Pulmonary artery endothelial cell (primary cell): ENCODE data around the gene RNF207. TPM values are rescaled to one million over a fixed set of nuclear protein-coding genes. Genes with fewer than 3 reads are reported as not detected.

ENCODE experiments used
- DNase-seq: peaks from one replicate; pipeline ENCODE4 v3.0.0-alpha.2; 2011; ENCODE audit warnings: low read depth, low spot score
- total RNA-seq: library from RNA; depleted of rRNA; stranded (reverse); fragments of >200 nt; gene quantifications from 2 replicates; pipeline ENCODE4 v1.2.3, GENCODE V29; 2014

Gene RNF207
- total RNA-seq = 3.4 and 9.7 TPM in 2 replicates

GRCh38 chr1:6205849-6206519, at the start of gene RNF207:
Gene RNF207, plus strand, starts transcription at chr1:6206119. Its CDS starts 417 bp downstream, at chr1:6206536.
- DNase-seq = no peak

GRCh38 chr1:6157132-6157527, 48.8 kb upstream of the RNF207 start:
- DNase-seq = no peak

GRCh38 chr1:6157528-6158174, 48.3 kb upstream of the RNF207 start:
- DNase-seq = no peak

GRCh38 chr1:6158181-6158580, 47.7 kb upstream of the RNF207 start:
- DNase-seq = no peak

GRCh38 chr1:6162341-6162740, 43.6 kb upstream of the RNF207 start:
- DNase-seq = no peak

- no peak for DNase-seq
These were observed 43.1 kb upstream of the RNF207 start for GRCh38 chr1:6162773-6163172.

GRCh38 chr1:6163191-6163972, 42.5 kb upstream of the RNF207 start:
- no peak for DNase-seq

- no peak for DNase-seq
These were observed 41.8 kb upstream of the RNF207 start for GRCh38 chr1:6163973-6164617.

- DNase-seq = no peak
These were observed 40.9 kb upstream of the RNF207 start for GRCh38 chr1:6165027-6165426.

GRCh38 chr1:6165441-6165985, 40.4 kb upstream of the RNF207 start:
- no peak for DNase-seq

- DNase-seq = no peak
These were observed 39.7 kb upstream of the RNF207 start for GRCh38 chr1:6166221-6166620.

- no peak for DNase-seq
These were observed 39.1 kb upstream of the RNF207 start for GRCh38 chr1:6166655-6167390.

- no peak for DNase-seq
These were observed 38.3 kb upstream of the RNF207 start for GRCh38 chr1:6167391-6168303.

GRCh38 chr1:6168947-6169586, 36.9 kb upstream of the RNF207 start:
- DNase-seq = no peak

GRCh38 chr1:6170116-6170741, 35.7 kb upstream of the RNF207 start:
- DNase-seq = no peak

- no peak for DNase-seq
These were observed 35.1 kb upstream of the RNF207 start for GRCh38 chr1:6170742-6171201.

GRCh38 chr1:6171548-6172124, 34.3 kb upstream of the RNF207 start:
- no peak for DNase-seq

GRCh38 chr1:6172549-6172948, 33.4 kb upstream of the RNF207 start:
- no peak for DNase-seq
